B cell (primary cell): ENCODE measurements around the gene SLC38A10. TPM values are rescaled to one million over a fixed set of nuclear protein-coding genes. Genes with fewer than 3 reads are reported as not detected.

Experiments used
- ATAC-seq: fragments of 200-7000 bp; cut with Tn5 transposase; one replicate; pipeline ENCODE4 v1.10.0; 2021; ENCODE audit warnings: low read depth, mild to moderate bottlenecking, moderate number of reproducible peaks, moderate library complexity
- CTCF ChIA-PET: fragments of 350-600 bp; sonication (Branson Sonifier 250); formaldehyde crosslinking; loops from one replicate; lab custom pipeline; 2021; ENCODE audit warnings: antibody characterized with exemption, inconsistent platforms; lab: Charles Lee
- POLR2A ChIA-PET: fragments of 350-600 bp; sonication (Branson Sonifier 250); formaldehyde crosslinking; loops from one replicate; lab custom pipeline; 2021; ENCODE audit warnings: antibody characterized with exemption; lab: Charles Lee
- DNase-seq: peaks from one replicate; pipeline ENCODE4 v3.0.0; 2013
- H2AFZ ChIP-seq: 2 replicates; pipeline ENCODE4 v1.6.1; 2012; ENCODE audit warnings: mild to moderate bottlenecking, low read depth, low read length; ENCODE audit not compliant: insufficient read depth, poor library complexity, severe bottlenecking
- H3K27ac ChIP-seq, 2 donors: 1 replicate in 1 of 2; 2 replicates in 1 of 2; pipeline ENCODE4 v1.5.1; 2012 to 2013; ENCODE audit warnings: low read length in 2 of 2, mild to moderate bottlenecking in 2 of 2, moderate library complexity in 1 of 2
- H3K27me3 ChIP-seq, 4 experiments: fragments of 200-600 bp in 1 of 4; sonication (generic) in 1 of 4; replicated peaks in 1 of 4; 1 replicate in 2 of 4; 2 replicates in 2 of 4; pipeline versions ENCODE4 v1.6.1 to v1.7.0; 2013 to 2016; ENCODE audit warnings: low read length in 3 of 4, mild to moderate bottlenecking in 2 of 4, mixed read lengths in 1 of 4, moderate library complexity in 1 of 4; ENCODE audit not compliant: insufficient read depth in 4 of 4, control insufficient read depth in 3 of 4; ENCODE audit errors: control extremely low read depth in 1 of 4
- H3K36me3 ChIP-seq, 2 experiments: replicated peaks in 1 of 2; 1 replicate in 1 of 2; 2 replicates in 1 of 2; pipeline versions ENCODE4 v1.6.1 to v1.7.1; 2013; ENCODE audit warnings: low read length in 1 of 2; ENCODE audit not compliant: insufficient read depth in 2 of 2, control insufficient read depth in 1 of 2; ENCODE audit errors: control extremely low read depth in 1 of 2, extremely low read depth in 1 of 2
- H3K4me1 ChIP-seq, 2 donors: fragments of 200-600 bp in 1 of 2; sonication (generic) in 1 of 2; 1 replicate in 1 of 2; 2 replicates in 1 of 2; pipeline versions ENCODE4 v1.5.1 to v1.6.1; 2013 to 2017; ENCODE audit warnings: low read length in 2 of 2; ENCODE audit not compliant: control insufficient read depth in 2 of 2, insufficient read depth in 2 of 2
- H3K4me2 ChIP-seq: replicated peaks from 2 replicates; pipeline ENCODE3; 2012; ENCODE audit warnings: mild to moderate bottlenecking, low read depth, low read length; ENCODE audit not compliant: poor library complexity, severe bottlenecking
- H3K4me3 ChIP-seq, 5 experiments: fragments of 200-600 bp in 1 of 5; sonication (generic) in 1 of 5; 1 replicate in 3 of 5; 2 replicates in 2 of 5; pipeline versions ENCODE4 v1.5.1 to v1.7.0; 2011 to 2016; ENCODE audit warnings: low read length in 4 of 5, mild to moderate bottlenecking in 4 of 5, low read depth in 2 of 5, control low read depth in 1 of 5, moderate library complexity in 1 of 5; ENCODE audit not compliant: insufficient read depth in 1 of 5; ENCODE audit errors: control extremely low read depth in 1 of 5, extremely low read depth in 1 of 5
- H3K79me2 ChIP-seq: fragments of 200-600 bp; sonication (generic); one replicate; pipeline ENCODE4 v1.6.0; 2016; ENCODE audit warnings: low read length; ENCODE audit not compliant: control insufficient read depth, insufficient read depth
- H3K9ac ChIP-seq: fragments of 200-600 bp; sonication (generic); 2 replicates; pipeline ENCODE4 v1.6.1; 2017; ENCODE audit warnings: mild to moderate bottlenecking, low read length, moderate library complexity
- H3K9me3 ChIP-seq, 3 donors: one replicate each; pipeline versions ENCODE4 v1.6.1 to v1.7.1; 2013; ENCODE audit warnings: low read length in 2 of 3; ENCODE audit not compliant: control insufficient read depth in 2 of 3, insufficient read depth in 1 of 3; ENCODE audit errors: control extremely low read depth in 1 of 3
- H4K20me1 ChIP-seq: 2 replicates; pipeline ENCODE4 v1.6.0; 2012; ENCODE audit warnings: mild to moderate bottlenecking, low read length; ENCODE audit not compliant: insufficient read depth, control insufficient read depth, poor library complexity, severe bottlenecking
- H3K27ac Mint-ChIP-seq: one replicate; pipeline ENCODE4 v1.8.0; 2021; ENCODE audit warnings: mixed read lengths
- H3K27me3 Mint-ChIP-seq: one replicate; pipeline ENCODE4 v1.8.0; 2021; ENCODE audit warnings: mixed read lengths
- H3K4me1 Mint-ChIP-seq: one replicate; pipeline ENCODE4 v1.8.0; 2021; ENCODE audit warnings: mixed read lengths
- H3K4me3 Mint-ChIP-seq: one replicate; pipeline ENCODE4 v1.8.0; 2021; ENCODE audit warnings: mixed read lengths
- H3K9me3 Mint-ChIP-seq: one replicate; pipeline ENCODE4 v1.8.0; 2022; ENCODE audit warnings: mixed read lengths; ENCODE audit not compliant: insufficient read depth
- CTCF ChIP-seq: fragments of 200-600 bp; IDR thresholded peaks from one replicate; pipeline ENCODE4 v1.8.0; 2022; ENCODE audit warnings: antibody characterized with exemption, mild to moderate bottlenecking
- EZH2 ChIP-seq: IDR thresholded peaks from 2 replicates; pipeline ENCODE4 v1.6.1; 2012; ENCODE audit warnings: borderline replicate concordance, low read depth, mild to moderate bottlenecking, moderate library complexity, low read length; ENCODE audit not compliant: insufficient read depth, poor library complexity, severe bottlenecking
- WGBS: methylation state at CpG from one replicate; pipeline ENCODE4 v1.1.5; 2013; ENCODE audit warnings: missing lambda C conversion rate; ENCODE audit not compliant: insufficient coverage; 5-methylcytosine and 5-hydroxymethylcytosine counted together
- intact Hi-C: fragments of 100-400 bp; cut with micrococcal nuclease; formaldehyde crosslinking; loops from one replicate; pipeline ENCODE4 v1.10.0; 2022
- polyA plus RNA-seq: library from polyadenylated mRNA; depleted of rRNA; stranded (reverse); fragments of >200 nt; gene quantifications from 2 replicates; pipeline ENCODE4 v1.2.3, GENCODE V29; 2012
- total RNA-seq, 2 donors: library from RNA; stranded (reverse); fragments of 120-200 nt in 1 of 2; gene quantifications; 1 replicate in 1 of 2; 2 replicates in 1 of 2; pipeline versions ENCODE4 v1.2.3 to v1.2.4, GENCODE V29; 2013 to 2022

The SLC38A10 gene
- total and polyA plus RNA-seq, 2 donors (not counting 1 experiment from before 2014, with no cell fraction given) = 76.1 to 104 TPM

- CTCF ChIA-PET = interaction anchor here (1.2 to 2.2 kb wide), 4 partner anchors 42 to 306 kb away, joined by 3 to 12 read pairs (median 3); no protein-coding TSS in a partner anchor
- Mint-ChIP-seq H3K4me1 (peaks cover 45% of the 10 kb centered on the region), H3K9me3 (no peaks in the 10 kb centered on the region), H3K4me3 (peak overlapping the region; percentile 84), H3K27me3 (no peaks in the 10 kb centered on the region), H3K27ac (peak overlapping the region; percentile 59)
- H3K79me2 ChIP-seq = peaks cover 54% of the 10 kb centered on the region
- no peaks in the 10 kb centered on the region for H3K9me3 ChIP-seq
- intact Hi-C loops = loop anchor here (1.0 to 10.0 kb wide), 5 partner anchors 52 to 220 kb away; partner anchors contain the start of genes ACTG1, NDUFAF8 and TEPSIN
- under 1% methylated on average over 48 of the region's 48 CpGs for whole genome bisulfite sequencing
- POLR2A ChIA-PET = interaction anchor here (1.0 kb wide), 1 partner anchor 188 kb away, joined by 3 read pairs; no protein-coding TSS in a partner anchor
- no peaks in the 10 kb centered on the region for H3K27me3 ChIP-seq
- ATAC-seq (no peak), DNase-seq (no peak)
- H3K4me1 ChIP-seq = peaks cover 19 to 28% of the 10 kb centered on the region in 2 donors
- TF ChIP-seq EZH2 = no peak
- no peak for TF ChIP-seq CTCF
- peak overlapping the region; percentile 99 for H2AFZ ChIP-seq
- H3K36me3 ChIP-seq = peaks cover 0 to 13% of the 10 kb centered on the region in 2 experiments
- peaks cover 26% of the 10 kb centered on the region for H4K20me1 ChIP-seq
- H3K9ac ChIP-seq = peak overlapping the region; percentile 92
- peak overlapping the region; percentile 75 to 94 for H3K27ac ChIP-seq
- H3K4me3 ChIP-seq = peak overlapping the region; percentile 51 to 97 (median 91)
- H3K4me2 ChIP-seq = peak overlapping the region; percentile 95
Observed at GRCh38 chr17:81294512-81295030, 536 bp downstream of the SLC38A10 start.

GRCh38 chr17:81292450-81292849 is 2.7 kb downstream of the SLC38A10 start:
- POLR2A ChIA-PET = no interaction called here

More at GRCh38 chr17:81292450-81292849, 2.7 kb downstream of the SLC38A10 start:
- H3K4me1 Mint-ChIP-seq = peaks cover 46% of the 10 kb centered on the region
- no peaks in the 10 kb centered on the region for H3K27me3 Mint-ChIP-seq
- Histone ChIP-seq H3K27me3 (no peaks in the 10 kb centered on the region), H3K4me3 (no peak overlapping the region), H3K9me3 (no peaks in the 10 kb centered on the region), H3K27ac (no peak overlapping the region), H4K20me1 (peaks cover 39% of the 10 kb centered on the region), H3K4me1 (peaks cover 19 to 30% of the 10 kb centered on the region in 2 donors), H2AFZ (no peak overlapping the region), H3K9ac (no peak overlapping the region), H3K36me3 (peaks cover 0 to 22% of the 10 kb centered on the region in 2 experiments), H3K4me2 (no peak overlapping the region), H3K79me2 (peaks cover 71% of the 10 kb centered on the region)
- WGBS = 96% methylated on average over 12 of the region's 12 CpGs
- ATAC-seq (no peak), DNase-seq (no peak)
- H3K4me3 Mint-ChIP-seq = no peak overlapping the region
- CTCF ChIA-PET = interaction anchor here (0.5 to 4.6 kb wide), 20 partner anchors 41 to 577 kb away, joined by 3 to 58 read pairs (median 4); partner anchors contain the start of gene ACTG1
- no peaks in the 10 kb centered on the region for H3K9me3 Mint-ChIP-seq
- no peak overlapping the region for H3K27ac Mint-ChIP-seq
- intact Hi-C loops = loop anchor here (10.0 kb wide), 1 partner anchor 222 kb away; the partner anchor contains the start of gene ACTG1
- TF ChIP-seq CTCF (no peak), EZH2 (no peak)
